Keratinocyte (primary cell): ENCODE measurements around the gene CCL19. TPM values are rescaled to one million over a fixed set of nuclear protein-coding genes. Genes with fewer than 3 reads are reported as not detected.

Source experiments
- DNase-seq: peaks from one replicate; pipeline ENCODE4 v3.0.0-alpha.2; 2011; ENCODE audit warnings: low read depth, missing footprints, low spot score
- FAIRE-seq: peaks from 2 replicates; lab custom pipeline; 2011; peaks lifted over from hg19 to GRCh38; lab: Jason Lieb, UNC
- H2AFZ ChIP-seq: 2 replicates; pipeline ENCODE4 v1.6.0; 2012; ENCODE audit warnings: low read length, control low read depth, inconsistent platforms; ENCODE audit not compliant: control insufficient read depth
- H3K27ac ChIP-seq: 2 replicates; pipeline ENCODE4 v1.5.1; 2011; ENCODE audit warnings: low read length; ENCODE audit not compliant: control insufficient read depth, insufficient read depth
- H3K27me3 ChIP-seq: 3 replicates; pipeline ENCODE4 v1.6.0; 2011; ENCODE audit warnings: low read length; ENCODE audit not compliant: control insufficient read depth, insufficient read depth; ENCODE audit errors: extremely low read depth
- H3K36me3 ChIP-seq, 2 experiments: 2 replicates in 1 of 2; 3 replicates in 1 of 2; pipeline ENCODE4 v1.5.1; 2011; ENCODE audit warnings: low read length in 2 of 2, mild to moderate bottlenecking in 1 of 2; ENCODE audit not compliant: control insufficient read depth in 2 of 2, insufficient read depth in 2 of 2; ENCODE audit errors: extremely low read depth in 1 of 2
- H3K4me1 ChIP-seq: 3 replicates; pipeline ENCODE4 v1.5.1; 2011; ENCODE audit warnings: low read length; ENCODE audit not compliant: control insufficient read depth, insufficient read depth; ENCODE audit errors: extremely low read depth
- H3K4me2 ChIP-seq: 3 replicates; pipeline ENCODE4 v1.6.0; 2011; ENCODE audit warnings: low read depth, low read length; ENCODE audit not compliant: control insufficient read depth, insufficient read depth; ENCODE audit errors: extremely low read depth
- H3K4me3 ChIP-seq, 3 experiments: fragments of 200-600 bp in 1 of 3; sonication (generic) in 1 of 3; 2 replicates in 2 of 3; 3 replicates in 1 of 3; pipeline ENCODE4 v1.5.1; 2011 to 2016; ENCODE audit warnings: low read length in 3 of 3, mild to moderate bottlenecking in 3 of 3, control low read depth in 2 of 3, inconsistent platforms in 1 of 3, low read depth in 1 of 3, mixed read lengths in 1 of 3, mixed run types in 1 of 3, moderate library complexity in 1 of 3; ENCODE audit not compliant: control insufficient read depth in 2 of 3, insufficient read depth in 2 of 3; ENCODE audit errors: extremely low read depth in 1 of 3
- H3K79me2 ChIP-seq: 2 replicates; pipeline ENCODE4 v1.6.0; 2012; ENCODE audit warnings: low read length; ENCODE audit not compliant: control insufficient read depth, insufficient read depth
- H3K9ac ChIP-seq: 3 replicates; pipeline ENCODE4 v1.6.0; 2011; ENCODE audit warnings: low read length; ENCODE audit not compliant: control insufficient read depth, insufficient read depth; ENCODE audit errors: extremely low read depth
- H3K9me1 ChIP-seq: 3 replicates; pipeline ENCODE4 v1.6.0; 2011; ENCODE audit warnings: low read length; ENCODE audit not compliant: control insufficient read depth, insufficient read depth; ENCODE audit errors: extremely low read depth
- H3K9me3 ChIP-seq: 2 replicates; pipeline ENCODE4 v1.5.1; 2012; ENCODE audit warnings: low read depth, low read length; ENCODE audit not compliant: control insufficient read depth
- H4K20me1 ChIP-seq: 3 replicates; pipeline ENCODE4 v1.6.0; 2011; ENCODE audit warnings: low read length; ENCODE audit not compliant: control insufficient read depth, insufficient read depth; ENCODE audit errors: extremely low read depth
- CTCF ChIP-seq, 3 experiments: IDR thresholded peaks in 1 of 3; conservative IDR thresholded peaks in 1 of 3; optimal IDR thresholded peaks in 1 of 3; 2 replicates in 2 of 3; 3 replicates in 1 of 3; pipeline versions ENCODE3 to v1.5.1; 2011; ENCODE audit warnings: low read length in 3 of 3, mild to moderate bottlenecking in 3 of 3, moderate library complexity in 2 of 3, control low read depth in 1 of 3, inconsistent platforms in 1 of 3; ENCODE audit not compliant: insufficient read depth in 2 of 3; ENCODE audit errors: extremely low read depth in 1 of 3
- EZH2 ChIP-seq: IDR thresholded peaks from one replicate; pipeline ENCODE4 v1.6.1; 2012; ENCODE audit warnings: inconsistent platforms, mild to moderate bottlenecking, low read length, moderate library complexity
- dilution Hi-C: fragments of 300-500 bp; cut with MboI; formaldehyde crosslinking; loops from one replicate; pipeline ENCODE4 v1.7.0; 2020; ENCODE audit warnings: low sequenced_read_pairs; ENCODE audit not compliant: extremely low pct_ligation_motif_present
- polyA plus RNA-seq, 5 experiments: library from polyadenylated mRNA; depleted of rRNA in 3 of 5; stranded (reverse) in 3 of 5; stranded (forward) in 1 of 5; unstranded in 1 of 5; fragments of >200 nt; gene quantifications; 1 replicate in 1 of 5; 2 replicates in 3 of 5; 3 replicates in 1 of 5; pipeline versions ENCODE4 v1.2.1 to v1.2.3, GENCODE V29; 2011 to 2012; ENCODE audit warnings: missing spikeins in 2 of 5, low read depth in 1 of 5, low replicate concordance in 1 of 5

The CCL19 gene
- polyA plus RNA-seq, 1 donor (not counting 4 experiments of a cell fraction or from before 2014, with no cell fraction given) = not detected

GRCh38 chr9:34684816-34685215 lies 6.3 kb downstream of the CCL19 start:
- TF ChIP-seq CTCF (optimal IDR thresholded peaks at IDR 0.05 in 1 of 3, IDR thresholded peaks at IDR 0.05 in 1 of 3, conservative IDR thresholded peaks at IDR 0.05 in 1 of 3; ENCODE audit: extremely low read depth in 1 of 3, insufficient read depth in 2 of 3, low read length in 3 of 3) (no peak), EZH2 (no peak)
- no peak for FAIRE-seq
- dilution Hi-C loops = no loop called here

GRCh38 chr9:34684145-34684544 lies 6.9 kb downstream of the CCL19 start:
- FAIRE-seq = no peak

More at GRCh38 chr9:34684816-34685215, 6.3 kb downstream of the CCL19 start:
- H3K27ac ChIP-seq = no peak overlapping the region
- no peaks in the 10 kb centered on the region for H3K9me1 ChIP-seq
- no peak overlapping the region for H3K4me2 ChIP-seq
- H3K9me3 ChIP-seq = no peaks in the 10 kb centered on the region
- no peaks in the 10 kb centered on the region for H4K20me1 ChIP-seq
- H3K27me3 ChIP-seq = no peaks in the 10 kb centered on the region
- peaks cover 0 to 3% of the 10 kb centered on the region in 2 experiments for H3K36me3 ChIP-seq
- no peak overlapping the region for H2AFZ ChIP-seq
- DNase-seq = no peak
- no peaks in the 10 kb centered on the region for H3K4me1 ChIP-seq
- no peak overlapping the region for H3K9ac ChIP-seq
- H3K4me3 ChIP-seq = no peak overlapping the region
- no peaks in the 10 kb centered on the region for H3K79me2 ChIP-seq

More at GRCh38 chr9:34684145-34684544, 6.9 kb downstream of the CCL19 start:
- H2AFZ ChIP-seq = no peak overlapping the region
- DNase-seq = no peak
- H4K20me1 ChIP-seq = no peaks in the 10 kb centered on the region
- H3K4me2 ChIP-seq = no peak overlapping the region
- no peaks in the 10 kb centered on the region for H3K79me2 ChIP-seq
- dilution Hi-C loops = no loop called here
- TF ChIP-seq CTCF (optimal IDR thresholded peaks at IDR 0.05 in 1 of 3, IDR thresholded peaks at IDR 0.05 in 1 of 3, conservative IDR thresholded peaks at IDR 0.05 in 1 of 3; ENCODE audit: extremely low read depth in 1 of 3, insufficient read depth in 2 of 3, low read length in 3 of 3) (peak in 1 of 3 experiments; percentile 17), EZH2 (no peak)
- H3K27ac ChIP-seq = no peak overlapping the region
- no peaks in the 10 kb centered on the region for H3K9me3 ChIP-seq
- peaks cover under 1 to 3% of the 10 kb centered on the region in 2 experiments for H3K36me3 ChIP-seq
- no peaks in the 10 kb centered on the region for H3K4me1 ChIP-seq
- no peaks in the 10 kb centered on the region for H3K27me3 ChIP-seq
- no peak overlapping the region for H3K4me3 ChIP-seq
- no peaks in the 10 kb centered on the region for H3K9me1 ChIP-seq
- no peak overlapping the region for H3K9ac ChIP-seq
